Measurements from ENCODE around the gene ZNF324B. TPM values are rescaled to one million over a fixed set of nuclear protein-coding genes. Genes with fewer than 3 reads are reported as not detected.

The ZNF324B gene
- total and polyA plus RNA-seq, 2 experiments from 2014 or later: 1.9 to 5.8 TPM

DNA sequence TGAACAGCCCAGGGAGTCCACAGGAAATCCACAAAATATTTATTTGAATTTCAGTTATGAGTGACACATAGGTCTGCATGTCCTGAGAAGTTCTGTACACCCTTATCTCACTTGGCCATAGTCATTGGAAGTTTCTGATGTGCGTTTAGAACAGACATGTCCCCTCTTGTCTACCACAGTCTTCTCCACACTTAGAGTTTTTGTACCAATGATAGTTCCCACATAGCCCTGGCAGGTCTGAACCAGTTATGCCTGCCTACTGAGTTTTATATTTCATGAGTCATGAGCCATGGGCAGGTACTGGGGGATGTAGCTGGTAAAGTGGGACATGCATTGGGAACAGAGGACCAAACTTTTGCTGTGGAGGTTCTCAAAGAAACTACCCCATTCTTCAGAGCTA lies 22.8 kb upstream of the ZNF324B start:
- Histone ChIP-seq H3K27ac (no peak overlapping the region), H3K36me3 (replicated peaks; ENCODE audit: insufficient read depth, low read depth) (no peaks in the 10 kb centered on the region), H3K9me3 (ENCODE audit: low read depth) (peaks cover 7% of the 10 kb centered on the region), H3K4me1 (ENCODE audit: insufficient read depth) (no peaks in the 10 kb centered on the region), H3K9me2 (replicated peaks; ENCODE audit: insufficient read depth) (no peaks in the 10 kb centered on the region), H3K4me2 (no peak overlapping the region), H4K20me1 (ENCODE audit: insufficient read depth, poor library complexity, severe bottlenecking) (no peaks in the 10 kb centered on the region), H3K27me3 (no peaks in the 10 kb centered on the region), H2AFZ (no peak overlapping the region), H3K4me3 (no peak overlapping the region), H3K79me2 (no peaks in the 10 kb centered on the region)
- TF ChIP-seq EZH2 (IDR thresholded peaks at IDR 0.05; ENCODE audit: borderline replicate concordance): no peak
- TF ChIP-seq, protein P1, sequence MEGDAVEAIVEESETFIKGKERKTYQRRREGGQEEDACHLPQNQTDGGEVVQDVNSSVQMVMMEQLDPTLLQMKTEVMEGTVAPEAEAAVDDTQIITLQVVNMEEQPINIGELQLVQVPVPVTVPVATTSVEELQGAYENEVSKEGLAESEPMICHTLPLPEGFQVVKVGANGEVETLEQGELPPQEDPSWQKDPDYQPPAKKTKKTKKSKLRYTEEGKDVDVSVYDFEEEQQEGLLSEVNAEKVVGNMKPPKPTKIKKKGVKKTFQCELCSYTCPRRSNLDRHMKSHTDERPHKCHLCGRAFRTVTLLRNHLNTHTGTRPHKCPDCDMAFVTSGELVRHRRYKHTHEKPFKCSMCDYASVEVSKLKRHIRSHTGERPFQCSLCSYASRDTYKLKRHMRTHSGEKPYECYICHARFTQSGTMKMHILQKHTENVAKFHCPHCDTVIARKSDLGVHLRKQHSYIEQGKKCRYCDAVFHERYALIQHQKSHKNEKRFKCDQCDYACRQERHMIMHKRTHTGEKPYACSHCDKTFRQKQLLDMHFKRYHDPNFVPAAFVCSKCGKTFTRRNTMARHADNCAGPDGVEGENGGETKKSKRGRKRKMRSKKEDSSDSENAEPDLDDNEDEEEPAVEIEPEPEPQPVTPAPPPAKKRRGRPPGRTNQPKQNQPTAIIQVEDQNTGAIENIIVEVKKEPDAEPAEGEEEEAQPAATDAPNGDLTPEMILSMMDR (IDR thresholded peaks at IDR 0.05; ENCODE audit: poor library complexity): no peak
- no peak for TF ChIP-seq EZH2phosphoT487 (IDR thresholded peaks at IDR 0.05; ENCODE audit: low read depth, severe bottlenecking, unreplicated experiment)
- DNase-seq (ENCODE audit: low spot score): no peak
- 71% methylated on average over 1 of the region's 1 CpG for whole genome bisulfite sequencing (ENCODE audit: low lambda C conversion rate, missing lambda C conversion rate)

DNA sequence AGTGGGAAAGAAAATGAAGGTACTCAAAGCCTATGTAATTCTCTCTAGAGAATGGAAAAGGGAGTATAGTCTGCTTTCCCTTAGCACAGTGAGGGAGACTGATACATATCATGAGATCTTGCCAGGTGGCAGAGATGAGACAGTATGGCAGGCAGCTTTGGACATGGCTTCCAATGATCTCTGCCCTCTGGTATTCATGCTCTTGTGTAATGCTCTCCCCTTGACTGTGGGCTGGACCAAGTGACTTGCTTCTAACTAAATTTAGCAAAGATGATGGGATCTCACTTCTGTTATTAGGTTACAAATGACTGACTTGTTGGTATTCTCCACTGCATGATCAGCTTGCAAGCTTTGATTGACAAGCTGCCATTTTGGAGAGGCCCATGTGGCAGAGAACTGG lies 21.7 kb upstream of the ZNF324B start:
- Histone ChIP-seq H3K4me1 (ENCODE audit: insufficient read depth) (no peaks in the 10 kb centered on the region), H3K27ac (no peak overlapping the region), H3K9me2 (replicated peaks; ENCODE audit: insufficient read depth) (no peaks in the 10 kb centered on the region), H3K36me3 (replicated peaks; ENCODE audit: insufficient read depth, low read depth) (no peaks in the 10 kb centered on the region), H3K9me3 (ENCODE audit: low read depth) (peaks cover 12% of the 10 kb centered on the region), H3K4me2 (no peak overlapping the region), H2AFZ (no peak overlapping the region), H3K27me3 (no peaks in the 10 kb centered on the region), H4K20me1 (ENCODE audit: insufficient read depth, poor library complexity, severe bottlenecking) (no peaks in the 10 kb centered on the region), H3K4me3 (no peak overlapping the region), H3K79me2 (no peaks in the 10 kb centered on the region)
- DNase-seq (ENCODE audit: low spot score): no peak
- TF ChIP-seq, protein P1 (IDR thresholded peaks at IDR 0.05; ENCODE audit: poor library complexity): no peak
- TF ChIP-seq EZH2phosphoT487 (IDR thresholded peaks at IDR 0.05; ENCODE audit: low read depth, severe bottlenecking, unreplicated experiment) (no peak), EZH2 (IDR thresholded peaks at IDR 0.05; ENCODE audit: borderline replicate concordance) (no peak)

DNA sequence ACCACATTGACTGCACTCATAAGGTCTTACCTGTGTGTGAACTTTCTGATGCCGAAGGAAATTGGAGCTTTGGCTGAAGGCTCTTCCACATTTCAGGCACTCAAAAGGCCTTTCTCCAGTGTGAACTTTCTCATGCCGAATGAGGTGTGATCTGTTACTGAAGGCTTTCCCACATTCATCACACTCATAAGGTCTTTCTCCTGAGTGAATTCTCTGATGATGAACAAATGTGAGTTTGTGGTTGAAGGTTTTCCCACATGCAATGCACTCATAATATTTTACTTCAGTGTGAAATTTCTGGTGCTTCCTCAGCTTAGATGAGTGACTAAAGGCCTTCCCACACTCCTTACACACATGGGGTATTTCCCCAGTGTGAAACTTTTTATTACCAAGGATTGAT lies 17.2 kb upstream of the ZNF324B start:
- no peaks in the 10 kb centered on the region for H3K9me2 ChIP-seq (replicated peaks; ENCODE audit: insufficient read depth)
- peaks cover 12% of the 10 kb centered on the region for H3K9me3 ChIP-seq (ENCODE audit: low read depth)
- no peaks in the 10 kb centered on the region for H3K36me3 ChIP-seq (replicated peaks; ENCODE audit: insufficient read depth, low read depth)
- no peaks in the 10 kb centered on the region for H3K27me3 ChIP-seq
- no peak overlapping the region for H2AFZ ChIP-seq
- no peak overlapping the region for H3K4me2 ChIP-seq
- H3K27ac ChIP-seq: no peak overlapping the region
- TF ChIP-seq, protein P1 (IDR thresholded peaks at IDR 0.05; ENCODE audit: poor library complexity): no peak
- no peak for TF ChIP-seq EZH2 (IDR thresholded peaks at IDR 0.05; ENCODE audit: borderline replicate concordance)
- no peak for TF ChIP-seq EZH2phosphoT487 (IDR thresholded peaks at IDR 0.05; ENCODE audit: low read depth, severe bottlenecking, unreplicated experiment)
- no peaks in the 10 kb centered on the region for H3K79me2 ChIP-seq
- DNase-seq (ENCODE audit: low spot score): no peak
- WGBS (ENCODE audit: low lambda C conversion rate, missing lambda C conversion rate): 98% methylated on average over 2 of the region's 2 CpGs
- no peak overlapping the region for H3K4me3 ChIP-seq
- no peaks in the 10 kb centered on the region for H4K20me1 ChIP-seq (ENCODE audit: insufficient read depth, poor library complexity, severe bottlenecking)
- H3K4me1 ChIP-seq (ENCODE audit: insufficient read depth): no peaks in the 10 kb centered on the region

All from hepatocyte (in vitro differentiated cells).